Hair follicular keratinocyte (primary cell): ENCODE data around the gene CUTA. TPM values are rescaled to one million over a fixed set of nuclear protein-coding genes. Genes with fewer than 3 reads are reported as not detected.

Experiments used
- total RNA-seq: library from RNA; depleted of rRNA; stranded (reverse); fragments of >200 nt; gene quantifications from 2 replicates; pipeline ENCODE4 v1.2.3, GENCODE V29; 2015

The CUTA gene
- 201 and 221 TPM in 2 replicates for total RNA-seq

DNA sequence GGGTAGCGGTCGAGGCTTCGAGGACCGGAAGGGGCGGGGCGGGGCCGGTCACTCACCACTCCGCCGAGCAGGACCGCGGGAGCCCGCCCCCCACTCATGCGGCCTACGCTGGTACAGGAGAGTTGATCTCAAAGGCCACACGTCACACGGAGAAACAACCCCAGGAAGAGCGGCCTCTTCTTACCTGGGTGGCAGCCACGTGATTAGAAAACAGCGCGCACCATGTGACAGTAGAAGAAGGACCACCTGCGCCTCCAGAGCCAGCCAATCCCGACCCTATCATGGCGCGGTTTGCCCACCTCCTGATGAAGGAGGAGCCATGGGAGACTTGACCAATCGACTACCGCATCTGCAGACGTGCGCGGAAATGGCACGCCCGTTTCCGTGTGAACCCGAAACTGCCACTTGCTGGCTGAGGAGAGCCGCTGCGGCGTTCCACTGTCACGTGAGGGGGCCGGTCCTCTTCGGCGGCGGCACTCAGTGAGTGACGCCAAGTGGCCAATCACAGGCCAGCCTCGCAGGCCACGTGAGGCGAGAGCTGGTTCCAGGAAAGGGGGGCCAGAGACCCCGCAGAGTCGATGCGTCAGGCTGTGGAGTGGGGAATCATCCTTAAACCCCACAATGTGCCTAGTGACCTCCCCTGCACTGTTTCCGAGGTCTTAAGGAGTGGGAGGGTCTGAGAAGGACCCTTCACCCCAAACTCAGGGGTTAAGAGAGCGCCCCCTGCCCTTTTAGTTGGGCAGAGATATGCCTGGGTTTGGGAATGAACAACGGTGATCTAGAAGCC is at the start of gene CUTA:
Gene CUTA (minus strand): TSS at position 205 of the 787 bp plus-strand sequence. CDS start 107 bp downstream, at position 98.

GRCh38 chr6:33454009-33454946 is 36.4 kb upstream of the CUTA start, which contains the start of gene ZBTB9:
TSS of gene ZBTB9 (plus strand) at chr6:33454576. CDS start at chr6:33455101, 525 bp downstream.

GRCh38 chr6:33419580-33420490 is 1.9 kb upstream of the CUTA start, which contains the start of gene SYNGAP1:
TSS of gene SYNGAP1 (plus strand) at chr6:33420065. CDS start at chr6:33420265, 200 bp downstream.

GRCh38 chr6:33410711-33411631 is 6.9 kb downstream of the CUTA start, which contains the start of gene PHF1:
TSS of gene PHF1 (plus strand) at chr6:33411014. CDS start at chr6:33412264, 1,250 bp downstream.

DNA sequence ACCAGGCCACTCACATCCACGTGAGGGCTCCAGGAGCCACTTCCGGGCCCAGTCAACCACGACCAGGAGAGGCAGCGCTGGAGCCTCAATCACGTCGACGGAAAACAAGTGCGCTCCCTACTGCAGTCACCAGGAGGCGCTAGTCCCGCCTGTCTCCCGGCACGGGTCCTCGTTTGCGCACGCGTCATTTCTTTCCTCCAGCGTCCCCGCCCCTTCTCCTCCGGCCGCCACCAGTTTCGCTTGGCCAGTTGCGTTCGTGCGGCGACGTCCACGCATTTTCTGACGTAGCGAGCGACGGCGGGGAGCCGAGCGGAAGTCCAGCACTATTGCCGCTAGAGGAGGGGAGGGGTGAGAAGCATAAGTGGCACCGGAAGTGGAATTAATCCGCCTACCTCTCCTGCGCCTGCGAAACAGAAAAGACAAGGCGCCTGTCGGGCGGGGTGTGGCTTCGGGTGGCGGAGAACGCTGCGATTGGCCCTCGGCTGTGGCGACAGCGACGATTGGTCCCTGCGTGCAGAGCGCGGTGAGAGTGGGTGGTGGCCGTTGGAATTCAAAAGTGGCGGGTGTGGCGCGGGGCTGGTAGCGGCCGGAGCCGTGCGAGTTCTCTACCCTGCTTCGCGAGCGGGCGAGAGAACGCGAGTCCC is 26.5 kb downstream of the CUTA start, which contains the start of gene KIFC1:
Gene KIFC1 (plus strand): TSS at position 546 of the 644 bp plus-strand sequence. CDS start 163 bp downstream, outside the sequence.

Other genes with a start within 250 kb of the CUTA start
- gene COL11A2, start 225.6 kb downstream of the CUTA start, total RNA-seq = 0.08 TPM in 1 of 2 replicates, not detected in the other
- 13.4 and 15.6 TPM in 2 replicates for gene RXRB, start 217.4 kb downstream of the CUTA start, total RNA-seq
- gene SLC39A7, start 217.2 kb downstream of the CUTA start, total RNA-seq = 77.1 and 112 TPM in 2 replicates
- 27.4 and 46.2 TPM in 2 replicates for gene HSD17B8, start 213.5 kb downstream of the CUTA start, total RNA-seq
- 13.2 and 16.2 TPM in 2 replicates for gene RING1, start 209.6 kb downstream of the CUTA start, total RNA-seq
- 26.3 and 40.4 TPM in 2 replicates for gene VPS52, start 146.2 kb downstream of the CUTA start, total RNA-seq
- 4,695 and 5,841 TPM in 2 replicates for gene RPS18, start 146.0 kb downstream of the CUTA start, total RNA-seq
- 2.2 and 4.5 TPM in 2 replicates for gene B3GALT4, start 141.0 kb downstream of the CUTA start, total RNA-seq
- 38.0 and 78.1 TPM in 2 replicates for gene WDR46, start 128.9 kb downstream of the CUTA start, total RNA-seq
- gene PFDN6, start 128.5 kb downstream of the CUTA start, total RNA-seq = 51.1 and 83.6 TPM in 2 replicates
- 28.7 and 49.2 TPM in 2 replicates for gene RGL2, start 119.2 kb downstream of the CUTA start, total RNA-seq
- gene TAPBP, start 104.0 kb downstream of the CUTA start, total RNA-seq = 69.7 and 136 TPM in 2 replicates
- 10.5 and 21.6 TPM in 2 replicates for gene ZBTB22, start 100.4 kb downstream of the CUTA start, total RNA-seq
- gene DAXX, start 95.1 kb downstream of the CUTA start, total RNA-seq = 53.9 and 55.3 TPM in 2 replicates
- gene KIFC1, start 26.3 kb downstream of the CUTA start, total RNA-seq = 14.0 and 50.8 TPM in 2 replicates
- 20.3 and 27.3 TPM in 2 replicates for gene PHF1, start 7.1 kb downstream of the CUTA start, total RNA-seq
- 0.72 and 2.8 TPM in 2 replicates for gene SYNGAP1, start 2.0 kb upstream of the CUTA start, total RNA-seq
- 4.4 and 6.5 TPM in 2 replicates for gene ZBTB9, start 36.5 kb upstream of the CUTA start, total RNA-seq
- 38.7 and 42.7 TPM in 2 replicates for gene BAK1, start 162.2 kb upstream of the CUTA start, total RNA-seq
- gene ITPR3, start 203.2 kb upstream of the CUTA start, total RNA-seq = 74.2 and 125 TPM in 2 replicates